ENCODE data around the gene SREBF1.
A peak's percentile ranks its signal among the peaks of the same experiment; 100 is the strongest.

Gene SREBF1

GRCh38 chr17:17824119-17824782 lies 12.5 kb downstream of the SREBF1 start:
- no peak for DNase-seq (ENCODE audit: low spot score)

DNA sequence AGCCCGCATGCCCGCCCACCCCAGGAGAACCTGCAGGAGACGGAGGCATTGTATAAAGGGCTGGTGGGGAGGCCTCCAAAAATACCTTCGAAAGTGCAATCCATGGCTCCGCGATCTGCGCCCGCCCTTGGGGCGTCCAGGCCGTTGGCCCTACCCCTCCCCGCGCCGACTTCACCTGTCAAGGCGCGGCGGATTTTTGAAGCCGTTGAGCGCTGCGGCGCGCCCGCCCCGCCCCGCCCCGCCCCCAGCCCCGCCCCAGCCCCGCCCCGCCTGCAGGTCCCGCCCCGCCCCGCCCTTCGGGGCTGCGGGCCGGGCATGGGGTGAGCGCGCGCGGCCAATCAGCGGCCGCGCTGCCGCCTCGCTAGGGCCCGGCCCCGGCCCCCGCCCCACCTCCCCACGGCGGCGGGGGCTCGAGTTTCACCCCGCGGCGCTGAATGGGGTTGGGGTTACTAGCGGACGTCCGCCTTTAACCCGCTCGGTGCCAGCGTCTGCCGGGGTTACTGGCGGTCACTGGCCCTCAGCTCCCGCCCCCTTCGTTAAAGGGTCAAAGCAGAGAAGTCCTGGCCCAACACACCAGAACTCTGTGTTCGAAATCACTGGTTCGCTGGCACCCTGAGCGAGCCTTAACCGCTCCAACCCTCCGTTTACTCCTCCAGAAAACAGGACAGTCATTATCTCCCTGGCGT lies 13.2 kb downstream of the SREBF1 start:
- peak; percentile 98 for DNase-seq (ENCODE audit: low spot score)

GRCh38 chr17:17822616-17823015 lies 14.2 kb downstream of the SREBF1 start:
- DNase-seq (ENCODE audit: low spot score) = no peak

- DNase-seq (ENCODE audit: low spot score) = no peak
These were observed 14.6 kb downstream of the SREBF1 start for GRCh38 chr17:17822189-17822588.

- no peak for DNase-seq (ENCODE audit: low spot score)
These were observed 16.2 kb downstream of the SREBF1 start for GRCh38 chr17:17820463-17821158.

DNA sequence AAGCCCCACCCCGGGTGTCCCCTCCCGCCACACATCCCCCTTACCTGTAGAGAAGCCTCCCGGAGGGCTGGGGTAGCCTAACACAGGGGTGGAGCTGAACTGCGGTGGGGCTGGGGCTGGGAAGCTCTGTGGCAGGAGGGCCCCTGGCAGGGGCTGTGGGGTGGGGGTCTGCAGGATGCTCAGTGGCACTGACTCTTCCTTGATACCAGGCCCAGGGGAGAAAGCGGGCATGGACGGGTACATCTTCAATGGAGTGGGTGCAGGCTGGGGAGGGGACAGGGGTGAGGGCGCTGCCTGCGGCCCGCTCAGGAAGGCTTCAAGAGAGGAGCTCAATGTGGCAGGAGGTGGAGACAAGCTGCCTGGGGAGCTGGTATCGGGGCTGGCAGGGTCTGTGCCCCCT lies 16.7 kb downstream of the SREBF1 start:
- DNase-seq (ENCODE audit: low spot score) = no peak

GRCh38 chr17:17819561-17819995 lies 17.2 kb downstream of the SREBF1 start:
- peak; percentile 93 for DNase-seq (ENCODE audit: low spot score)

GRCh38 chr17:17819111-17819510 lies 17.7 kb downstream of the SREBF1 start:
- DNase-seq (ENCODE audit: low spot score) = no peak

- no peak for DNase-seq (ENCODE audit: low spot score)
These were observed 18.7 kb downstream of the SREBF1 start for GRCh38 chr17:17818088-17818526.

DNA sequence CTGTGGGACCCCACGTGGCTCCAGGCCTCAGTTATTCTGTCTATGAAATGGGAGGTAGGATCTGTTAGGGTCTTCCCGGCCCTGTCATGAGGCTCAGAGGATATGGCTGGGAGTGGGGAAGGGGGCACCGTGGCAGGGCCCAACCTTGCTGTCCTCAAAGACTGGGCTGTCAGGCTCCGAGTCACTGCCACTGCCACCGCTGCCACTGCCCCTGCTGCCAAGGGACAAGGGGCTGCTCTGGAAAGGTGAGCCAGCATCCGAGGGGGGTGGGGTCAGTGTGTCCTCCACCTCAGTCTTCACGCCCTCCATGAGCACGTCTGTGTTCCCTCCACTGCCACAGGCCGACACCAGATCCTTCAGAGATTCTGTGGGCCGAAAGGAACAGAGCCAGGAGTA lies 19.2 kb downstream of the SREBF1 start:
- DNase-seq (ENCODE audit: low spot score) = no peak

- no peak for DNase-seq (ENCODE audit: low spot score)
These were observed 19.8 kb downstream of the SREBF1 start for GRCh38 chr17:17816831-17817551.

DNA sequence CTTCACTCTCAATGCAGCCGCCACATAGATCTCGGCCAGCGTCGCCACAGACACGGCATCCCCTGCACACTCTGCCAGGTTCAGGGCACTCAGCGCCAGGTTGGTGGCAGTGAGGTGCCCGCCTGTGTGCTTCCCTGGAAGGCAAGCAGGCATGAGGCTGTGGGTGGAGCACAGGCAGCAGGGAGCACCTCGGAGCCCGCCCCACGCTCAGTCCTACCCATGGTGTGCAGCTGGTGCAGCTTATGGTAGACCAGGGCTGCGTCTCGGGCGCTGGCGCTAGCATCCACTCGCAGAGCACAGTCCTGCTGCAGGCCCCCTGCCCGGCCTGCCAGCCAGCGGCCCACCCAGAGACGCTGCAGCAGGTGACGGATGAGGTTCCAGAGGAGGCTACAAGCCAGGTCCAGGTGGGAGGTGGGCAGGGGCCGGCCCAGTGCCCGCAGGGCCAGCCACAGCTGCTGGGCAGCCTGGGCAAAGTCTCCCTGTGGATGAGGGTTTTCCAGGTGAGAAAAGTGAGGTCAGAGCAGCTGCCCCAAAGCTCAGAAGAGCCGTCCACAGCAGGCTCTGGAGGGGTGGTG lies 20.5 kb downstream of the SREBF1 start:
- no peak for DNase-seq (ENCODE audit: low spot score)

- no peak for DNase-seq (ENCODE audit: low spot score)
These were observed 21.2 kb downstream of the SREBF1 start for GRCh38 chr17:17815436-17816200.

GRCh38 chr17:17815062-17815406 lies 21.8 kb downstream of the SREBF1 start:
- no peak for DNase-seq (ENCODE audit: low spot score)

DNA sequence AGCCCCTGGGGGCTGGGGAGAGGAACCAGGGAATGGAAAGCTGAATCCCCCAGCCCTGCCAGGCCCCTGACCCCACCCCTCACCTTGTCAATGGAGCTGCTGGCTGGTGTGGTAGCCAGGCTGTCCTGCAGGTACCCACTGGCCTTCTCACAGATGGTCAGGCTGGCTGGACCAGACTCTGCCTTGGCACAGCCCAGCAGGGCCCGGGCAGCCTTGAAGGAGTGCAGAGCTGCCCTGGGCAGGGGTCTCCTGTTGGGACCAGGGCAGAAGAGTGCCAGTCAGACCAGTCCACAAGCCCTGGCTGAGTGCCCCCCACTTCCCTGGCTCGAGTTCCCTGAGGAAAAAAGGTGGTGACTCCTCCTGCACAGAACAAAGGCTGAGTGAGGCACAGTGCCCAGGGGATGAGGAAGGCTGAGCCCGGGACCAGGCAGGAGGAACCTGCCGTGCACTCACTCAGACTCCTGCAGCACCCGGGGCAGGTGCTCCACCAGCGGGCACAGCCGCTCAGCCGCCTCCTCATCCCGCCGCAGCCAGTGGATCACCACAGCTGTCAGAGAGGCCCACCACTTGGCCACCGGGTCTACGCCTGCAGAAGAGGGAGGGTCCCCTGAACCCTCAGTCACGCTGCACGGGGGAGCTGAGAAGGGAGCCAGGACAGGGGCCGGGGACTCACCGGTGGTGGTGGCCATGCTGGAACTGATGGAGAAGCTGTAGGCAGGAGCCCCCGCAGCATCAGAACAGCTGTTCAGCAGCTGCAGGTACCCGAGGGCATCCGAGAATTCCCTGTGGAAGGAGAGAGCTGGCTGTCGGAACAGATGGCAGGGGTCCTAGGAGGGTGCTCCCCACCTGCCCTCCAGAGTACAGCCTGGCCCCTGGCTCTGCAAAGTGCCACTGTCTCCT lies 22.4 kb downstream of the SREBF1 start:
- no peak for DNase-seq (ENCODE audit: low spot score)

DNA sequence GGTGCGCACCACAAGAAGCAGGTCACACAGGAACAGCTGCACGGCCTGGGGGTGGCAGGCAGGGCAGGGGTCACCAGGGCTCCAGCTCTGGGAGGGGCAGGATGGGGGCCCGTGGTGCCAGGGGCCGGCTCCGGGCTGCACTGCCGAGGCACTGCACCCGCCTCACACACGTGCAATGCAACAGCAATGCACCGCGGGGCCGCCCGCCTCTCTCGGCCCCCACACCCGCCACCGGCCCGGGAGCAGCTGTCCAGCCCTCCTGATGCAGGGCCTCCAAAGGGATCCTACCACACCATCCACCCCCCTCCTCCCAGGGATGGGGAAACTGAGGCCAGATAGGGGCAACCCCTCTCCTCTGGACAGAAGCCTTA lies 23.1 kb downstream of the SREBF1 start:
- DNase-seq (ENCODE audit: low spot score) = no peak

- no peak for DNase-seq (ENCODE audit: low spot score)
These were observed 23.6 kb downstream of the SREBF1 start for GRCh38 chr17:17813055-17813724.

DNA sequence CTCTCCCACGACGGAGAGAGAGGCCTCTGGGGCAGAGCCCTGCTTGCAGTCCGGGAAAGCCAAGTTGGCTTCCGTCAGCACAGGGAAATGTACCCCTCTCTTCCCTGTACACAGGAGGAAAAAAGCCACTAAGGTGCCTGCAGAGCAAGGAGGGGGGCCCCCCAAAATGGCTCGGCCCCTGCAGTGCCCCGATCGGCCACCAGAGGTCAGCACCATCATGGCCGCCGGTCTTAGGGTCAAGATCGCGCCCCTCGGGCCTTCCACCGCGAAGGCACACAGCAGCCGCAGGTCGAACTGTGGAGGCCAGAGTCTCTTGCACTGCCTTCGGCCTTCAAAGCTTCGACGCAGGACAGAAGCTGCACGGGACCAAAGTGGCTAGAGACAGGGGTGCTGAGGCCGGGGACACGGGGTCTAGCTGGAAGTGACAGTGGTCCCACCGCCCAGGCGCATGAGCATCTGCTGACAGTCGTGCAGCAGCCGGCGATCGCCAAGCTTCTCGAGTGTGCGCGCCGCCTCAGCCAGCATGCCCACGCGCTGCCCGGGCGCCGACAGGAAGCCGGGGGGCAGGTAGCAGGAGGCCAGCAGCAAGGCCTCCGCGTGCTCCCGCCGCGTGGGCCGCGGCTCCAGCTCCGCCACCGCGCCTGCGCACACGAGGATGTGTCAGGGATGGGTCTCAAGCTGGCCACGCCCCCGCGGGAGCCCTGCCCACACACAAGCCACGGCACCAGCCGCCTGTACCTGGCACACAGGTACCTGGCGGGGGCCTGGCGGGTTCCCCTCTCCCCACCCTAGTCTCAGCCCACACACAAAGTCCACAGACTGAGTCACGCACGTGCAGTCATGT lies 24.4 kb downstream of the SREBF1 start:
- peak; percentile 87 for DNase-seq (ENCODE audit: low spot score)

Data from hepatic stellate cell (primary cell).